K562 (cell line): ENCODE measurements around the gene SPPL3. TPM values are rescaled to one million over a fixed set of nuclear protein-coding genes. Genes with fewer than 3 reads are reported as not detected.

Source experiments
- ATAC-seq: fragments of 200-7000 bp; cut with Tn5 transposase; 3 replicates; pipeline ENCODE4 v1.9.1; 2020; ENCODE audit warnings: moderate library complexity
- BruUV-seq: library from RNA; stranded (reverse); fragments of 400-500 nt; replicated peaks from 2 replicates; lab custom pipeline; 2021; lab: Mats Ljungman, UMichigan
- CTCF ChIA-PET: fragments of 300-600 bp; formaldehyde crosslinking; extraction: SDS; loops from one replicate; lab custom pipeline; 2021; ENCODE audit warnings: low intra/inter-chr PET ratio; lab: Yijun Ruan, JAX
- POLR2A ChIA-PET: fragments of 300-600, 350-650 bp; sonication (Branson Sonifier 250); formaldehyde crosslinking; extraction: SDS; loops from one replicate; lab custom pipeline; 2021; ENCODE audit warnings: antibody characterized with exemption, inconsistent platforms; lab: Yijun Ruan, JAX
- DNase-seq, 4 experiments: peaks; one replicate each; pipeline versions ENCODE4 v3.0.0 to v3.0.0-alpha.2; 2011 to 2018; ENCODE audit warnings: low spot score in 3 of 4, mixed read lengths in 3 of 4; ENCODE audit errors: extremely low read depth in 1 of 4
- FAIRE-seq: peaks from 2 replicates; lab custom pipeline; 2011; peaks lifted over from hg19 to GRCh38; lab: Jason Lieb, UNC
- H2AFZ ChIP-seq: 2 replicates; pipeline ENCODE4 v1.6.0; 2011; ENCODE audit warnings: low read depth, low read length, control low read depth, inconsistent platforms
- H3K27ac ChIP-seq: fragments of 200-600 bp; 3 replicates; pipeline ENCODE4 v1.8.0; 2011; ENCODE audit warnings: low read depth, mild to moderate bottlenecking, control low read depth, inconsistent platforms, low read length, moderate library complexity, mixed read lengths; ENCODE audit errors: extremely low read depth
- H3K27me3 ChIP-seq, 2 experiments: fragments of 300-600 bp in 1 of 2; 2 replicates in 1 of 2; 3 replicates in 1 of 2; pipeline versions ENCODE4 v1.6.0 to v1.8.0; 2011; ENCODE audit warnings: inconsistent platforms in 2 of 2, low read length in 2 of 2, mild to moderate bottlenecking in 1 of 2, mixed read lengths in 1 of 2, moderate library complexity in 1 of 2; ENCODE audit not compliant: control insufficient read depth in 2 of 2, insufficient read depth in 2 of 2
- H3K36me3 ChIP-seq: fragments of 300-600 bp; 3 replicates; pipeline ENCODE4 v1.8.0; 2011; ENCODE audit warnings: mild to moderate bottlenecking, low read length, inconsistent platforms; ENCODE audit not compliant: control insufficient read depth, insufficient read depth
- H3K4me1 ChIP-seq, 2 experiments: fragments of 200-600 bp in 1 of 2; replicated peaks in 1 of 2; 2 replicates in 1 of 2; 3 replicates in 1 of 2; pipeline versions ENCODE4 v1.5.1 to v1.8.0; 2011; ENCODE audit warnings: inconsistent platforms in 2 of 2, low read length in 2 of 2, mild to moderate bottlenecking in 1 of 2, mixed read lengths in 1 of 2, moderate library complexity in 1 of 2; ENCODE audit not compliant: control insufficient read depth in 2 of 2, insufficient read depth in 2 of 2
- H3K4me2 ChIP-seq: 2 replicates; pipeline ENCODE4 v1.6.1; 2011; ENCODE audit warnings: low read length, control low read depth, inconsistent platforms, mixed read lengths; ENCODE audit not compliant: insufficient read depth
- H3K4me3 ChIP-seq: fragments of 200-600 bp; sonication (generic), shearing (Covaris generic); 2 replicates; pipeline ENCODE4 v1.5.1; 2016; ENCODE audit warnings: control low read depth, inconsistent platforms
- H3K79me2 ChIP-seq: fragments of 200-600 bp; 3 replicates; pipeline ENCODE4 v1.8.0; 2011; ENCODE audit warnings: low read length, inconsistent platforms; ENCODE audit not compliant: control insufficient read depth, insufficient read depth
- H3K9ac ChIP-seq, 2 experiments: 2 replicates each; pipeline versions ENCODE4 v1.6.0 to v1.6.1; 2011; ENCODE audit warnings: low read depth in 2 of 2, low read length in 2 of 2, control low read depth in 1 of 2, inconsistent platforms in 1 of 2, mild to moderate bottlenecking in 1 of 2, mixed read lengths in 1 of 2; ENCODE audit not compliant: insufficient read depth in 1 of 2
- H3K9me1 ChIP-seq: one replicate; pipeline ENCODE4 v1.6.0; 2011; ENCODE audit warnings: inconsistent platforms, mild to moderate bottlenecking, low read length, moderate library complexity; ENCODE audit not compliant: control insufficient read depth, insufficient read depth
- H3K9me3 ChIP-seq: replicated peaks from 2 replicates; pipeline ENCODE4 v1.5.1; 2011; ENCODE audit warnings: low read depth, low read length, inconsistent platforms; ENCODE audit not compliant: control insufficient read depth, insufficient read depth
- H4K20me1 ChIP-seq: replicated peaks from 2 replicates; pipeline ENCODE4 v1.6.1; 2011; ENCODE audit warnings: low read length, inconsistent platforms, mixed read lengths; ENCODE audit not compliant: control insufficient read depth, insufficient read depth
- GMEB1 ChIP-seq: fragments of 250-450 bp; sonication (Bioruptor Pico); IDR thresholded peaks from 2 replicates; pipeline ENCODE4 v1.4.0; 2020; ENCODE audit warnings: mild to moderate bottlenecking
- RBM22 ChIP-seq: fragments of 200-400 bp; formaldehyde crosslinking; IDR thresholded peaks from 2 replicates; pipeline ENCODE4 v1.6.1; 2018; ENCODE audit warnings: low read length, low read depth; ENCODE audit not compliant: poor library complexity, severe bottlenecking
- REST ChIP-seq, 2 experiments: fragments of 450-650 bp; formaldehyde crosslinking in 1 of 2; IDR thresholded peaks; 2 replicates each; pipeline versions ENCODE4 v1.4.0 to v1.6.1; 2014 to 2020; ENCODE audit warnings: mild to moderate bottlenecking in 2 of 2, borderline replicate concordance in 1 of 2, low read depth in 1 of 2
- TCF7 ChIP-seq: sonication (generic); IDR thresholded peaks from 2 replicates; pipeline ENCODE4 v1.6.1; 2016; ENCODE audit warnings: antibody characterized with exemption, borderline replicate concordance
- UBTF ChIP-seq, 2 experiments: IDR thresholded peaks; 2 replicates each; pipeline ENCODE4 v1.6.1; 2012; ENCODE audit warnings: improper control_type of control experiment in 2 of 2, low read depth in 2 of 2, low read length in 2 of 2, borderline replicate concordance in 1 of 2
- YBX1 ChIP-seq: fragments of 450-650 bp; IDR thresholded peaks from 2 replicates; pipeline ENCODE4 v1.7.1; 2016; ENCODE audit warnings: mild to moderate bottlenecking
- ZNF395 ChIP-seq: fragments of 200-800 bp; sonication (Bioruptor generic); IDR thresholded peaks from 2 replicates; pipeline ENCODE4 v1.6.1; 2017; ENCODE audit warnings: missing genetic modification characterization, missing compliant biosample characterization
- WGBS: fragments of 100-300 bp; shearing (Covaris generic); methylation state at CpG from one replicate; pipeline ENCODE4 v1.1.6; 2016; ENCODE audit warnings: low coverage, mixed read lengths; ENCODE audit not compliant: insufficient coverage; ENCODE audit errors: missing lambda C conversion rate; 5-methylcytosine and 5-hydroxymethylcytosine counted together
- in situ Hi-C: fragments of 300-500 bp; cut with MboI; formaldehyde crosslinking; loops from 4 replicates; pipeline ENCODE4 v1.15.0; 2018; ENCODE audit warnings: inconsistent platforms, mixed read lengths
- intact Hi-C: fragments of 100-400 bp; cut with micrococcal nuclease; formaldehyde crosslinking; loops from 2 replicates; pipeline ENCODE4 v1.14.2; 2022
- polyA plus RNA-seq, 8 experiments: library from polyadenylated mRNA; depleted of rRNA in 4 of 8; stranded (reverse) in 5 of 8; unstranded in 3 of 8; fragments of >200 nt; fragmentation: Nextera tagmentation in 2 of 8; fragmentation: Illumina TruSeq in 1 of 8; extraction: Ambion mirVana in 2 of 8; extraction: Trizol in 1 of 8; gene quantifications; 2 replicates each; pipeline versions ENCODE4 v1.2.1 to v1.2.3, GENCODE V29; 2011 to 2014; ENCODE audit warnings: inconsistent platforms in 1 of 8, missing spikeins in 1 of 8
- total RNA-seq, 7 experiments: library from RNA; depleted of rRNA in 6 of 7; stranded (reverse); fragments of >200 nt in 6 of 7; fragmentation: Illumina TruSeq in 2 of 7; extraction: Trizol in 2 of 7; gene quantifications; 2 replicates each; pipeline versions ENCODE4 v1.2.1 to v1.2.3, GENCODE V29; 2011 to 2021; ENCODE audit warnings: low replicate concordance in 1 of 7

The SPPL3 gene
- total and polyA plus RNA-seq, 9 of the 15 experiments (the other 6 are each of a cell fraction or from before 2014, with no cell fraction given): 2.9 to 32.1 (median 7.1) TPM

- H2AFZ ChIP-seq: peak overlapping the region; percentile 83
- H3K9me1 ChIP-seq: no peaks in the 10 kb centered on the region
- FAIRE-seq: peak; percentile 75
- H3K9ac ChIP-seq: no peak overlapping the region
- ATAC-seq: peak; percentile 92
- DNase-seq: peak; percentile 60 to 74 (median 64)
- H3K79me2 ChIP-seq: no peaks in the 10 kb centered on the region
- BruUV-seq: no TSS peak
- peaks cover 3 to 6% of the 10 kb centered on the region in 2 experiments; a peak in 2 of 5 replicates for H3K4me1 ChIP-seq
- no peaks in the 10 kb centered on the region for H3K27me3 ChIP-seq
- no peak overlapping the region for H3K27ac ChIP-seq
- H3K4me2 ChIP-seq: no peak overlapping the region
- intact Hi-C loops: no loop called here
- CTCF ChIA-PET: no interaction called here
- WGBS: 24% methylated on average over 6 of the region's 9 CpGs
- POLR2A ChIA-PET: no interaction called here
- no peaks in the 10 kb centered on the region for H3K36me3 ChIP-seq
- no peaks in the 10 kb centered on the region for H3K9me3 ChIP-seq
- H4K20me1 ChIP-seq: no peaks in the 10 kb centered on the region
- in situ Hi-C loops: no loop called here
- H3K4me3 ChIP-seq: no peak overlapping the region
- no peak for TF ChIP-seq YBX1
- no peak for TF ChIP-seq UBTF (IDR thresholded peaks at IDR 0.05; ENCODE audit: borderline replicate concordance in 1 of 2, low read depth in 2 of 2, low read length in 2 of 2)
- TF ChIP-seq RBM22: no peak
- no peak for TF ChIP-seq TCF7
- peak; percentile 28; the same call in 1 of the 2 replicates for TF ChIP-seq REST (IDR thresholded peaks at IDR 0.05; ENCODE audit: borderline replicate concordance)
- TF ChIP-seq REST (CRISPR knock-in tag; IDR thresholded peaks at IDR 0.05; ENCODE audit: low read depth): no peak
- TF ChIP-seq ZNF395 (CRISPR knock-in tag): no peak
- TF ChIP-seq GMEB1: no peak
These were observed 40.6 kb upstream of the SPPL3 start for GRCh38 chr12:120944645-120945217.
